GM18909 (cell line): ENCODE data around the gene NLRP9.

ENCODE experiments used
- ATAC-seq: cut with Tn5 transposase; IDR thresholded peaks from one replicate; pipeline ENCODE4 v1.9.1; 2021; ENCODE audit warnings: mild to moderate bottlenecking; ENCODE audit not compliant: unreplicated experiment, poor library complexity

The NLRP9 gene

GRCh38 chr19:55704494-55705245 lies 33.5 kb downstream of the NLRP9 start:
- ATAC-seq, result no peak

DNA sequence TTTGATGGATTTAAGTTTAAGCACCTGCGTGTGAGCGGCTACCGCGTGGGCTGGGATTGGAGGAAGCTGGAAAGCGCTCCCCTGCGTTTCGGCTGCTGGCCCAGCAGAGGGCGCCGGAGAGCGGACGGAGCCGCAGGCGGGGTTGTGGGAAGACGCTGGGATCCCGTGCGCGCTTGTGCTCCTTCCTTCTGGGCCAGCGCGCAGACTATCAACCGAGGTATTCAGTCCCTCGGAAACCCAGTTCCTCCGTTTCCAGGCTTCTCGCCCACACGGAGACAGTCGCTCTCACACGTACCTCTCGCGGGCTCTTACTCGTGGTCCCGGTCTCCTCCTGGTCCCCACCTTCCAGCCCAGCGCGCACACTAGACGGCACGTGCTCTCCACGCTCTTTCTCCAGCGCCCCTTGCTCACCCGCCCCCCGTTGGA lies 34.4 kb downstream of the NLRP9 start:
- no peak for ATAC-seq

DNA sequence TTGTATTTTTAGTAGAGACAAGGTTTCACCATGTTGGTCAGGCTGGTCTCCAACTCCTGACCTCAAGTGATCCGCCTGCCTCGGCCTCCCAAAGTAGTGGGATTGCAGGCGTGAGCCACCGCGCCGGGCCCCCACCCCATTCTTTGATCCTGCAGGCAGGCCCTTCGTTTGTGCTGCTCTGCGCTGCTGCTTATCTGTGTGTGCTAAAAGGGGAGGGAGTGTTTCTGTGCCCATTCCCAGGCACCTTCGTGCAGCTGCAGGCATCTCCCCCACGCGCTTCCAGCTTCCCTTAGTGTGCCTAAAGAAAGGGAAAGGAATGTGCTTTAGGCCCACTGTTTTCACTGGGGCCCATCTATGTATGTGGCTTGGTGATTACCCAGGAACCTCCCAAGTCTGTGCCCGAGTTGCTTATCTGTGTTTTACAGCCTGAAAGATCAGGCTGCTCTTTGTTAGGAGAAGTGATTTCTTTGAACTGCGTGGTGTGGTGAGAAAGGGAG lies 36.0 kb downstream of the NLRP9 start:
- ATAC-seq, result no peak

DNA sequence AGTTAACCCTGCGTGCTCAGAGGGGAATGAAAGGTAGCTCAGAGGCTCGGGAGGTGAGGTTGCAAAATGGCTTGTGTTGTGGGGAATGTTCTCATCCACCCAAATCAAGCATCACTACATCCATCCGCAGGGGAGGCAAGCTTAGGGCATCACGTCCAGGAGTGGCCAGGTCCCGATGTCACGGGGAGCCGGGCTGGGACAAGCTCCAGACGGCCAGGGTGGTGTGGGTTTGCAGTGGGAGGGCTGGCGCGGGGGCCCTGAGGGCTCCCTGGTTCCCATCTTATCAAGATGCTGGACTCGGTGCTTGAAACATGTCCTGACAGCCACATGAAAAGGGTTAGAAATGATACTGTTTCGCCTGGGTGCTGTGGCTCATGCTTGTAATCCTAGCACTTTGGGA lies 37.4 kb downstream of the NLRP9 start:
- no peak for ATAC-seq

DNA sequence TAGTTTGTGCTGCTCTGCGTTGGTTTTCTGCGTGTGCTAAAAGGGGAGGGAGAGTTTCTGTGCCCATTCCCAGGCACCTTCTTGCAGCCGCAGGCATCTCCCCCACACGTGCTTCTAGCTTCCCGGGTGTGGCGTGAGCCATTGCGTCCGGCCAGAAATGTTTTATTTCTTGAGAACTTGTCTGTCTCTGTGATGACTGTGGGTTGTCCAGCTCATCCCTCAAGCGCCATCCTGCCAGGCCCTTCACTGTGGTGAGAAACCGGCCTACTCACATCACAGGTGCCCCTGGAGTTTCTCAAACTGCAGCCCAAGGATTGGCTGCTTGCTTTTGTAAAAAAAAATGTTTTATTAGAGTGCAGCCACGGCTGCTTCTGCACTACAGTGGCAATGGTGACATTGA lies 39.0 kb downstream of the NLRP9 start:
- no peak for ATAC-seq

DNA sequence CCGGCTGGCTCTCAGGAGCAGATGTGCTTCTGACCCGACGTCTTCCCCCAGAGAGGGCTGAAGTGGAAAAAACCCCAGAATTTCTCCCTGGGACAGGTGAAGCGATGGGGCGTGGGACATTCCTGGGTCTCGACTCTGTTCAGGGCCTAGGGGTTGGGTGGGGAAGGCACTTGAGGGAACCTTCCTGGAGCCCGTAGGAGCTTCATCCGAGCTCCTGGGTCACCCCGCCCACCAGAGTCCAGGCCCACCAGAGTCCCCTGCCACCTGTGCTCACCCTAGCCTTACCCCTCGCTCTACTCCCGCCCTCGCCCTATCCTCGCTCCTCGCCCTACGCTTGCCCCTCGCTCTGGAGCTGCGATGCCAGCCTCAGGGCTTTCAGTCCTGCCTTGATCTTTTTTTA lies 39.9 kb downstream of the NLRP9 start:
- no peak for ATAC-seq

- no peak for ATAC-seq
Observed at GRCh38 chr19:55697698-55698097, 40.5 kb downstream of the NLRP9 start.

- no peak for ATAC-seq
Observed at GRCh38 chr19:55697069-55697440, 41.1 kb downstream of the NLRP9 start.

DNA sequence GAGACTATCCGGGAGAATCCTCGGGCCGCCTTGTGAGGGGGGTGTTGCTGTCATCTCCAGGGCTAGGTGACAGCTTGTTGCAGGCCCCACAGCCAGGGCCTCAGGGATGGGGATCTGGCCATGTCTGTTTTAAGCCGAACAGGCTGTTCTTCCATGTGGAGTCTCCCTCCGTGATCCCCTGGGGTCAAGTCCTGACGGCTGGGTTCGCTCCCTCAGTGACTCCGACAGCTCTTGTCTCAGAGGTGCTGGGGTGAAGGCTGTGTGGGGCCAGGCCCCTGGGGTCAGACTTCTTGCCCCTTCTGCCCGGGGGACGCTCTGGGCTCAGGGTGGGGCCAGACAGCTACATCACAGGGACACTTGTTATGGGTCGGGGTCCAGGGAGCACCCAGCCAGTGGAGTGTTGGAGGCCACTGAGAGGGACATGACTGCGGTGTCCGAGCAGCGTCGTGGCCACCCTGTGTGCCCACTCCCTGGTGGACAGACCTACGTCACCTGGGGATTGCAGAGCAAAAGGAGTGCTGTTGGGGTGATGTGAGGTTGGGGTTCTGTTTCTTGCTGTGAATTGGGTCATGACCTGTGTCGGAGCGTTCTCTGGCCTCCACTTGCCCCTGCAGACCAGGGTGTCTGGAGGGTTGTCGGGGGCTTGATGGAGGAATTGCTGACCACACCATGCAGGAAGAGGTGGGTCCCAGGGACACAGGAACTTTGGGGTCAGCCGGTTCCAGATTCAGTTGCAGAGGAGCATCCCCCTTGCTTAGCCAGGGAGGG lies 41.7 kb downstream of the NLRP9 start:
- no peak for ATAC-seq

DNA sequence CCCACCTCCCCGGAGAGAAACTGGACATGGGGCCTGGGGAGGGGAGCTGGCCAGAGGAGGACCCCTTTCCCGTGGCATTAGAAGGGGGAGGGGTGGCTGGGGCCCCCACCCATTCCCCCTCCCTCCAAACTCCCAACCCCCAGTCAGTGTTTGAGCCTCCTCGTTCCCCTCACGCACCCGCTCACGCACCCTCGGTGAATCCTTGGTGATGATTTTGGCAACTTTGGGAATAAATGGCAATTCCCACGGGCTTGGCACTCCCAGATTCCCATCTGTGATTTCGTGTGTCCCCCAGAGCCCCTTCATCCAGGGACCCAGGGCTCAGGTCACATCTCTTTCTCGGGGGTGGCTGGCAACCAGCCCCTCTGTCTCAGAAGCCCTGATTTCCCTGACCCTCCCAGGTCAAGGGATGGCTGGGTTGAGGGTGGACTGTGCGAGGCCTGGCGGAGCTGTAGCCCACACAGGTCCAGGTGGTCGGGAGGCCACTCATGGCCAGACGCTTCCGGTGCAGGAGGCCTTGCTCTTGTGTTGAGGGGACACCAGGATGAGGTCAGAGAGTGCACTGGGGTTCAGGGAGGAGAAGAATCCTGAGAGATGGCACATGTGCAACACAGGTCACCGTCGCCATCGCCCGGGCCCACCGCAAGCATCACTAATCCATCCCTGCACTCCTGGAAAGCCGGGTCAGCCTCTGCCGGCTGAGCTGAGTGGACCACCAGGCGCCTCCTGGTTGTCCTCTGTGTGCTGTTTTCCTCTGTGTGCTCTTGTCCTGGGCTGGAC lies 42.5 kb downstream of the NLRP9 start:
- no peak for ATAC-seq

- no peak for ATAC-seq
Observed at GRCh38 chr19:55694656-55695491, 43.3 kb downstream of the NLRP9 start.

- no peak for ATAC-seq
Observed at GRCh38 chr19:55694241-55694655, 44.0 kb downstream of the NLRP9 start.

- no peak for ATAC-seq
Observed at GRCh38 chr19:55693336-55693974, 44.7 kb downstream of the NLRP9 start.

GRCh38 chr19:55692681-55693081 lies 45.5 kb downstream of the NLRP9 start:
- ATAC-seq, result no peak

GRCh38 chr19:55691561-55692481 lies 46.4 kb downstream of the NLRP9 start:
- ATAC-seq, result no peak

DNA sequence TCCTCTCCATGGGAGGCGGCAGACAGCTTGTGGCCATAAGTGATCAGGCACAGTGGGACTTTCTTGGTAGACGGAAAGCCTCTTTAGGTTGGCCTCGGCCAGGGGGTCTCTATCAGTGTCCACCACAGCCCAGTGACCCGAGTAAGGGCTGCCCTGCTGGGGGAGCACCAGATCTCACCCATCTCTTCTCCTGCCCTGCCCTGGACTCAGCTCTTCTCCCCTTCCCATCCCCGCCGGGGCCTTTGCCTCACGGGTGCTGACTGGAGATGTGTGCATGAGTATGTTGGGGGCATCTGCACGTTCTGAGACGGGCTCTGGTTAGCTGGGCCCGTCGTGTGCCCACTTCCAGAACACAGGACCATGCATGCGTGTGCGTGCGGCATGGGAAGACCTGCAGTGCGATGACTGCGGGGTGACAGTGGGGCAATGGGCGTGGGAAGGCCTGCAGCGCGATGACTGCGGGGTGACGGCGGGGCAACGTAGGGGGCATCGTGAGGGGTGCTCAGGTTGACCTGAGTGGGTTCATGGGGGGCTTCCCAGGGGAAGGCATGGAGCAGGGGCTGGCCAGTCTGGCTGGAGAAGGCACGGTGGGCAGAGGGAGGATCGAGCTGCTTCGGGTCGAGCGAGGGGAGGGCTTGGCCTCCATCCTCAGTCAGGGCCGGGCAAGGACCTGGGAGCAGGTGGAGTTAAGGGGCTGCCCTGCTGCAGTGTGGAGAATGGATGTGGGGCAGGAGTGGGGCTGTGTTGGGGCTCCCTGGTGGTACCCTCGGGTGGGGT lies 47.2 kb downstream of the NLRP9 start:
- ATAC-seq, result no peak

DNA sequence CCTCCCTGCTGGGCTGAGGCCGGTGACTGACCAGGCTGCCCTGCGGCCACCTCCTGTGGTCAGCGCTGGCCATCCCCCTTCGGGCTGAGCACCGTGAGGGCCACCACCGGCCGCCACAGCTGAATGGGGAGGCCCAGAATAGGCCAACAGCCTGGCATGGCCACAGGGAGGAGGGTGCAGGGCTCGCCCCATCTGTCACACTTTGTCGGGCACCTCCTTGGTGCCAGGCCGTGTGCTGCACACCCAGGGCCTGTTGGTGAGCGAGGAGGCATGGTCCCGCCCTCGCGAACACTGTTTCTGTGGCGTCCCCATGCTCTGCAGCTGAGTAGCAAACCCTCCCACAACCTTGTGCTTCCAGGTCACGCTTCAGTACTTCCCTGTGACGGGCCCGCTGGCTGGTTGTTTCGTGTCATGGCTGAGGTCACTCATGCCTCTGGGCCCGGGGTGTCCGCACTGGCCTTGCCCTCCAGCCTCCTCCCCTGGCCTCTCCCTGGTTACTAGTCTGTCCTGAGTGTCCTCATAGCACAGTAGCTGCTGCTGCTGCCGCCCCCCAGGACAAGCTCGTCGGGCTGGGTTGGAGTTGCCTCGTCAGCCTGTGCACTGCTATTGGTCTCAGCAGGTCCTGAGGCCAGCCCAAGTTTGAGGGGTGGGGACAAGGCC lies 48.0 kb downstream of the NLRP9 start:
- ATAC-seq, result no peak
